GM12878 (cell line): ENCODE data around the gene MLXIPL. TPM values are rescaled to one million over a fixed set of nuclear protein-coding genes. Genes with fewer than 3 reads are reported as not detected.

Source experiments
- ATAC-seq: fragments of 200-7000 bp; cut with Tn5 transposase; 3 replicates; pipeline ENCODE4 v1.9.1; 2020; ENCODE audit warnings: mild to moderate bottlenecking, moderate library complexity
- BruUV-seq: library from RNA; stranded (reverse); fragments of 400-500 nt; replicated peaks from 2 replicates; lab custom pipeline; 2021; lab: Mats Ljungman, UMichigan
- CTCF ChIA-PET: fragments of 300-600 bp; sonication (Branson Sonifier 250); formaldehyde crosslinking; extraction: SDS; loops from one replicate; lab custom pipeline; 2021; ENCODE audit warnings: inconsistent platforms; lab: Yijun Ruan, JAX
- POLR2A ChIA-PET: fragments of 350-600 bp; formaldehyde crosslinking; extraction: SDS; loops from one replicate; lab custom pipeline; 2021; ENCODE audit warnings: inconsistent platforms; lab: Charles Lee
- RAD21 ChIA-PET: fragments of 300-600 bp; sonication (Branson Sonifier 250); formaldehyde crosslinking; loops from one replicate; lab custom pipeline; 2023; ENCODE audit warnings: antibody characterized with exemption; ENCODE audit not compliant: unreplicated experiment; lab: Charles Lee
- SMC1A ChIA-PET: fragments of 300-600 bp; sonication (Branson Sonifier 250); formaldehyde crosslinking; loops from one replicate; lab custom pipeline; 2023; ENCODE audit not compliant: unreplicated experiment, uncharacterized antibody; lab: Charles Lee
- DNase-seq: peaks from one replicate; pipeline ENCODE4 v3.0.0-alpha.2; 2011; ENCODE audit warnings: low read depth, low spot score
- FAIRE-seq: peaks from 3 replicates; lab custom pipeline; 2011; peaks lifted over from hg19 to GRCh38; lab: Jason Lieb, UNC
- H2AFZ ChIP-seq: 2 replicates; pipeline ENCODE4 v1.6.0; 2011; ENCODE audit warnings: low read depth, low read length, control low read depth; ENCODE audit not compliant: control insufficient read depth
- H3K27ac ChIP-seq: 2 replicates; pipeline ENCODE4 v1.5.1; 2011; ENCODE audit warnings: control low read depth; ENCODE audit not compliant: control insufficient read depth, insufficient read depth
- H3K27me3 ChIP-seq, 2 experiments: replicated peaks in 1 of 2; 2 replicates each; pipeline versions ENCODE4 v1.6.0 to v1.6.1; 2011; ENCODE audit warnings: low read length in 1 of 2; ENCODE audit not compliant: control insufficient read depth in 2 of 2, insufficient read depth in 2 of 2
- H3K36me3 ChIP-seq, 2 experiments: 2 replicates each; pipeline ENCODE4 v1.5.1; 2011; ENCODE audit warnings: low read length in 1 of 2; ENCODE audit not compliant: control insufficient read depth in 2 of 2, insufficient read depth in 2 of 2
- H3K4me1 ChIP-seq: 2 replicates; pipeline ENCODE4 v1.6.1; 2011; ENCODE audit warnings: mild to moderate bottlenecking, low read length, moderate library complexity, mixed read lengths; ENCODE audit not compliant: control insufficient read depth, insufficient read depth
- H3K4me2 ChIP-seq: 2 replicates; pipeline ENCODE4 v1.6.0; 2011; ENCODE audit warnings: control low read depth; ENCODE audit not compliant: control insufficient read depth, insufficient read depth
- H3K4me3 ChIP-seq: fragments of 200-600 bp; sonication (generic); 2 replicates; pipeline ENCODE4 v1.5.1; 2016
- H3K79me2 ChIP-seq: 2 replicates; pipeline ENCODE4 v1.6.0; 2011; ENCODE audit warnings: low read length; ENCODE audit not compliant: control insufficient read depth, insufficient read depth
- H3K9ac ChIP-seq: 2 replicates; pipeline ENCODE4 v1.8.0; 2011; ENCODE audit warnings: low read length, control low read depth, mixed read lengths; ENCODE audit not compliant: control insufficient read depth, insufficient read depth
- H3K9me3 ChIP-seq: replicated peaks from 3 replicates; pipeline ENCODE4 v1.5.1; 2011; ENCODE audit warnings: mild to moderate bottlenecking, low read length; ENCODE audit not compliant: control insufficient read depth, insufficient read depth
- H4K20me1 ChIP-seq: 2 replicates; pipeline ENCODE4 v1.6.0; 2011; ENCODE audit not compliant: control insufficient read depth, insufficient read depth
- CEBPZ ChIP-seq: fragments of 150-350 bp; IDR thresholded peaks from 2 replicates; pipeline ENCODE4 v1.6.1; 2016; ENCODE audit warnings: low read depth, low read length
- CREB1 ChIP-seq: IDR thresholded peaks from 2 replicates; pipeline ENCODE4 v1.6.1; 2012; ENCODE audit warnings: low read depth, mild to moderate bottlenecking, inconsistent platforms
- CREM ChIP-seq: IDR thresholded peaks from 2 replicates; pipeline ENCODE4 v1.6.1; 2014; ENCODE audit warnings: antibody characterized with exemption, low read depth
- GATAD2B ChIP-seq: fragments of 450-650 bp; conservative IDR thresholded peaks from 2 replicates; pipeline ENCODE4 v1.6.1; 2017; ENCODE audit warnings: low read depth, mild to moderate bottlenecking, moderate library complexity
- HSF1 ChIP-seq: fragments of 150-350 bp; IDR thresholded peaks from 2 replicates; pipeline ENCODE4 v1.6.1; 2014; ENCODE audit warnings: mild to moderate bottlenecking, low read depth, low read length
- NFXL1 ChIP-seq: fragments of 450-650 bp; IDR thresholded peaks from 2 replicates; pipeline ENCODE4 v1.6.1; 2017; ENCODE audit warnings: antibody characterized with exemption, mild to moderate bottlenecking, borderline replicate concordance
- SREBF1 ChIP-seq: IDR thresholded peaks from 2 replicates; pipeline ENCODE4 v1.6.1; 2012; ENCODE audit warnings: mild to moderate bottlenecking, low read length
- SUPT20H ChIP-seq: IDR thresholded peaks from 2 replicates; pipeline ENCODE4 v1.6.1; 2011; ENCODE audit warnings: low read depth, mild to moderate bottlenecking, low read length, moderate library complexity, borderline replicate concordance; ENCODE audit not compliant: control insufficient read depth
- TBL1XR1 ChIP-seq: IDR thresholded peaks from 2 replicates; pipeline ENCODE4 v1.6.1; 2012; ENCODE audit warnings: low read depth, low read length, improper control_type of control experiment
- YBX1 ChIP-seq: fragments of 450-650 bp; IDR thresholded peaks from 2 replicates; pipeline ENCODE4 v1.6.1; 2016; ENCODE audit warnings: antibody characterized with exemption
- WGBS: methylation state at CpG from one replicate; pipeline ENCODE4 v1.1.6; 2016; ENCODE audit warnings: low lambda C conversion rate; ENCODE audit not compliant: insufficient replicate concordance, insufficient coverage; ENCODE audit errors: missing lambda C conversion rate; 5-methylcytosine and 5-hydroxymethylcytosine counted together
- in situ Hi-C: fragments of 300-500 bp; cut with MboI; formaldehyde crosslinking; loops from 9 replicates; pipeline ENCODE4 v1.14.3; 2018; ENCODE audit warnings: mixed read lengths
- intact Hi-C: fragments of 100-400 bp; cut with micrococcal nuclease; formaldehyde crosslinking; loops from one replicate; pipeline ENCODE4 v1.14.2; 2022; ENCODE audit not compliant: unreplicated experiment
- polyA plus RNA-seq, 11 experiments: library from polyadenylated mRNA; depleted of rRNA in 4 of 11; unstranded in 6 of 11; stranded (reverse) in 5 of 11; fragments of >200 nt; fragmentation: Nextera tagmentation in 4 of 11; fragmentation: Illumina TruSeq in 1 of 11; extraction: Ambion mirVana in 4 of 11; extraction: Trizol in 1 of 11; gene quantifications; 1 replicate in 1 of 11; 2 replicates in 10 of 11; pipeline versions ENCODE4 v1.2.1 to v1.2.3, GENCODE V29; 2011 to 2016; ENCODE audit warnings: inconsistent platforms in 2 of 11, missing spikeins in 2 of 11, low read depth in 1 of 11
- total RNA-seq, 4 experiments: library from RNA; depleted of rRNA in 3 of 4; stranded (reverse); fragments of >200 nt in 3 of 4; fragmentation: Illumina TruSeq in 1 of 4; extraction: Trizol in 1 of 4; gene quantifications; 2 replicates each; pipeline versions ENCODE4 v1.2.1 to v1.2.3, GENCODE V29; 2013 to 2021
- TF ChIP-seq, protein P1 (sequence below): IDR thresholded peaks from 2 replicates; pipeline ENCODE4 v1.6.1; 2012; ENCODE audit warnings: mild to moderate bottlenecking, low read depth, low read length

MLXIPL gene
- total and polyA plus RNA-seq, 10 of the 15 experiments (the other 5 are each of a cell fraction or from before 2014, with no cell fraction given): 0.21 TPM; not detected in 9

GRCh38 chr7:73644688-73645286 is 20.5 kb upstream of the MLXIPL start:
- BruUV-seq: no TSS peak
- 7% methylated on average over 5 of the region's 5 CpGs for WGBS
- no peak overlapping the region for H3K4me2 ChIP-seq
- TF ChIP-seq CREM (no peak), CREB1 (no peak), SUPT20H (no peak), GATAD2B (no peak), TBL1XR1 (no peak), SREBF1 (no peak), YBX1 (no peak), HSF1 (no peak), CEBPZ (no peak), NFXL1 (no peak)
- TF ChIP-seq, protein P1, sequence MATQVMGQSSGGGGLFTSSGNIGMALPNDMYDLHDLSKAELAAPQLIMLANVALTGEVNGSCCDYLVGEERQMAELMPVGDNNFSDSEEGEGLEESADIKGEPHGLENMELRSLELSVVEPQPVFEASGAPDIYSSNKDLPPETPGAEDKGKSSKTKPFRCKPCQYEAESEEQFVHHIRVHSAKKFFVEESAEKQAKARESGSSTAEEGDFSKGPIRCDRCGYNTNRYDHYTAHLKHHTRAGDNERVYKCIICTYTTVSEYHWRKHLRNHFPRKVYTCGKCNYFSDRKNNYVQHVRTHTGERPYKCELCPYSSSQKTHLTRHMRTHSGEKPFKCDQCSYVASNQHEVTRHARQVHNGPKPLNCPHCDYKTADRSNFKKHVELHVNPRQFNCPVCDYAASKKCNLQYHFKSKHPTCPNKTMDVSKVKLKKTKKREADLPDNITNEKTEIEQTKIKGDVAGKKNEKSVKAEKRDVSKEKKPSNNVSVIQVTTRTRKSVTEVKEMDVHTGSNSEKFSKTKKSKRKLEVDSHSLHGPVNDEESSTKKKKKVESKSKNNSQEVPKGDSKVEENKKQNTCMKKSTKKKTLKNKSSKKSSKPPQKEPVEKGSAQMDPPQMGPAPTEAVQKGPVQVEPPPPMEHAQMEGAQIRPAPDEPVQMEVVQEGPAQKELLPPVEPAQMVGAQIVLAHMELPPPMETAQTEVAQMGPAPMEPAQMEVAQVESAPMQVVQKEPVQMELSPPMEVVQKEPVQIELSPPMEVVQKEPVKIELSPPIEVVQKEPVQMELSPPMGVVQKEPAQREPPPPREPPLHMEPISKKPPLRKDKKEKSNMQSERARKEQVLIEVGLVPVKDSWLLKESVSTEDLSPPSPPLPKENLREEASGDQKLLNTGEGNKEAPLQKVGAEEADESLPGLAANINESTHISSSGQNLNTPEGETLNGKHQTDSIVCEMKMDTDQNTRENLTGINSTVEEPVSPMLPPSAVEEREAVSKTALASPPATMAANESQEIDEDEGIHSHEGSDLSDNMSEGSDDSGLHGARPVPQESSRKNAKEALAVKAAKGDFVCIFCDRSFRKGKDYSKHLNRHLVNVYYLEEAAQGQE: no peak
- ATAC-seq: no peak
- in situ Hi-C loops: no loop called here
- intact Hi-C loops: no loop called here
- POLR2A ChIA-PET: no interaction called here
- RAD21 ChIA-PET: no interaction called here
- H4K20me1 ChIP-seq: no peaks in the 10 kb centered on the region
- no peak for DNase-seq
- no peaks in the 10 kb centered on the region for H3K36me3 ChIP-seq
- H3K4me3 ChIP-seq: no peak overlapping the region
- peaks cover 1 to 11% of the 10 kb centered on the region in 2 experiments for H3K27me3 ChIP-seq
- FAIRE-seq: no peak
- H3K9ac ChIP-seq: no peak overlapping the region
- no peaks in the 10 kb centered on the region for H3K79me2 ChIP-seq
- no peak overlapping the region for H3K27ac ChIP-seq
- H3K4me1 ChIP-seq: no peaks in the 10 kb centered on the region
- H2AFZ ChIP-seq: no peak overlapping the region
- CTCF ChIA-PET: interaction anchor here (0.7 to 1.5 kb wide), 4 partner anchors 16 to 78 kb away, joined by 3 read pairs; no protein-coding TSS in a partner anchor
- SMC1A ChIA-PET: no interaction called here
- peaks cover 5% of the 10 kb centered on the region; the same call in 1 of the 3 replicates for H3K9me3 ChIP-seq
